ENCODE measurements around the gene CEP170B. TPM values are rescaled to one million over a fixed set of nuclear protein-coding genes. Genes with fewer than 3 reads are reported as not detected.

CEP170B gene
- total and polyA plus RNA-seq, 4 donors = 1.5 to 10.9 (median 6.7) TPM

DNA sequence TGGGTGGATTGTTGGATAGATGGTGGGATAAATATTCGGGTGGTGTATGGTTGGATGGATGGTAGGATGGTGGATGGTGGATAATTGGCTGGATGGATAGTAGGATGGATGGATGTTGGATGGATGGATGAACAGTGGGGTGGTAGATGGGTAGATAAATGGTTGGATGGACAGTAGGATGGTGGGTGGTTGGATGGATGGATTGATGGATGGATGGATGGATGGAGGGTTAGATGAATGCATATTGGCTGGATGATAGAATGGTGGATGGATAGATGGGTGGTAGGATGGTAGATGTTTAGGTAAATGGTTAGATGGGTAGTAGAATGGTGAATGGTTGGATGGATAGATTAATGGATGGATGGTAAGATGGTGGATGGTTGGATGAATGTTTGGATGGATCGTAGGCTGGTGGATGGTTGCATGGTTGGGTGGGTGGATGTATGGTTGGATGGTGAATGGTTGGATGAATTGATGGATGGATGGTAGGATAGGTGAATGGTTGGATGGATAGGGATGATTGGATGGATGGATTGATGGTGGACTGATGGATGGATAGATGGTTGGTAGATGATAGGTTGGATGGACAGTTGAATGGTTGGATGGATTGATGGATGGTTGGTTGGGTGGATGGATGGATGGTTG is 40.6 kb upstream of the CEP170B start:
- TF ChIP-seq FOXA1 (IDR thresholded peaks at IDR 0.05) (no peak), JUND (IDR thresholded peaks at IDR 0.05) (no peak), EGR1 (IDR thresholded peaks at IDR 0.05; ENCODE audit: low read depth in 2 of 2) (no peak), YY1 (IDR thresholded peaks at IDR 0.05) (no peak), GABPA (IDR thresholded peaks at IDR 0.05 in 1 of 2, conservative IDR thresholded peaks at IDR 0.05 in 1 of 2) (no peak), SP1 (IDR thresholded peaks at IDR 0.05) (no peak), FOXA2 (IDR thresholded peaks at IDR 0.05) (no peak), TAF1 (conservative IDR thresholded peaks at IDR 0.05) (no peak), RXRA (IDR thresholded peaks at IDR 0.05) (no peak), HNF4A (conservative IDR thresholded peaks at IDR 0.05) (no peak), HNF4G (IDR thresholded peaks at IDR 0.05) (no peak), NR2F2 (IDR thresholded peaks at IDR 0.05) (no peak), RAD21 (IDR thresholded peaks at IDR 0.05) (no peak)
- TF ChIP-seq, protein P1, sequence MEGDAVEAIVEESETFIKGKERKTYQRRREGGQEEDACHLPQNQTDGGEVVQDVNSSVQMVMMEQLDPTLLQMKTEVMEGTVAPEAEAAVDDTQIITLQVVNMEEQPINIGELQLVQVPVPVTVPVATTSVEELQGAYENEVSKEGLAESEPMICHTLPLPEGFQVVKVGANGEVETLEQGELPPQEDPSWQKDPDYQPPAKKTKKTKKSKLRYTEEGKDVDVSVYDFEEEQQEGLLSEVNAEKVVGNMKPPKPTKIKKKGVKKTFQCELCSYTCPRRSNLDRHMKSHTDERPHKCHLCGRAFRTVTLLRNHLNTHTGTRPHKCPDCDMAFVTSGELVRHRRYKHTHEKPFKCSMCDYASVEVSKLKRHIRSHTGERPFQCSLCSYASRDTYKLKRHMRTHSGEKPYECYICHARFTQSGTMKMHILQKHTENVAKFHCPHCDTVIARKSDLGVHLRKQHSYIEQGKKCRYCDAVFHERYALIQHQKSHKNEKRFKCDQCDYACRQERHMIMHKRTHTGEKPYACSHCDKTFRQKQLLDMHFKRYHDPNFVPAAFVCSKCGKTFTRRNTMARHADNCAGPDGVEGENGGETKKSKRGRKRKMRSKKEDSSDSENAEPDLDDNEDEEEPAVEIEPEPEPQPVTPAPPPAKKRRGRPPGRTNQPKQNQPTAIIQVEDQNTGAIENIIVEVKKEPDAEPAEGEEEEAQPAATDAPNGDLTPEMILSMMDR (IDR thresholded peaks at IDR 0.05; ENCODE audit: low read depth, low read length, missing input control) = no peak
- TF ChIP-seq, protein P2, sequence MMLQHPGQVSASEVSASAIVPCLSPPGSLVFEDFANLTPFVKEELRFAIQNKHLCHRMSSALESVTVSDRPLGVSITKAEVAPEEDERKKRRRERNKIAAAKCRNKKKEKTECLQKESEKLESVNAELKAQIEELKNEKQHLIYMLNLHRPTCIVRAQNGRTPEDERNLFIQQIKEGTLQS (IDR thresholded peaks at IDR 0.05) = no peak
- TF ChIP-seq, protein P3, sequence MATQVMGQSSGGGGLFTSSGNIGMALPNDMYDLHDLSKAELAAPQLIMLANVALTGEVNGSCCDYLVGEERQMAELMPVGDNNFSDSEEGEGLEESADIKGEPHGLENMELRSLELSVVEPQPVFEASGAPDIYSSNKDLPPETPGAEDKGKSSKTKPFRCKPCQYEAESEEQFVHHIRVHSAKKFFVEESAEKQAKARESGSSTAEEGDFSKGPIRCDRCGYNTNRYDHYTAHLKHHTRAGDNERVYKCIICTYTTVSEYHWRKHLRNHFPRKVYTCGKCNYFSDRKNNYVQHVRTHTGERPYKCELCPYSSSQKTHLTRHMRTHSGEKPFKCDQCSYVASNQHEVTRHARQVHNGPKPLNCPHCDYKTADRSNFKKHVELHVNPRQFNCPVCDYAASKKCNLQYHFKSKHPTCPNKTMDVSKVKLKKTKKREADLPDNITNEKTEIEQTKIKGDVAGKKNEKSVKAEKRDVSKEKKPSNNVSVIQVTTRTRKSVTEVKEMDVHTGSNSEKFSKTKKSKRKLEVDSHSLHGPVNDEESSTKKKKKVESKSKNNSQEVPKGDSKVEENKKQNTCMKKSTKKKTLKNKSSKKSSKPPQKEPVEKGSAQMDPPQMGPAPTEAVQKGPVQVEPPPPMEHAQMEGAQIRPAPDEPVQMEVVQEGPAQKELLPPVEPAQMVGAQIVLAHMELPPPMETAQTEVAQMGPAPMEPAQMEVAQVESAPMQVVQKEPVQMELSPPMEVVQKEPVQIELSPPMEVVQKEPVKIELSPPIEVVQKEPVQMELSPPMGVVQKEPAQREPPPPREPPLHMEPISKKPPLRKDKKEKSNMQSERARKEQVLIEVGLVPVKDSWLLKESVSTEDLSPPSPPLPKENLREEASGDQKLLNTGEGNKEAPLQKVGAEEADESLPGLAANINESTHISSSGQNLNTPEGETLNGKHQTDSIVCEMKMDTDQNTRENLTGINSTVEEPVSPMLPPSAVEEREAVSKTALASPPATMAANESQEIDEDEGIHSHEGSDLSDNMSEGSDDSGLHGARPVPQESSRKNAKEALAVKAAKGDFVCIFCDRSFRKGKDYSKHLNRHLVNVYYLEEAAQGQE (IDR thresholded peaks at IDR 0.05) = no peak
- TF ChIP-seq, protein P4, sequence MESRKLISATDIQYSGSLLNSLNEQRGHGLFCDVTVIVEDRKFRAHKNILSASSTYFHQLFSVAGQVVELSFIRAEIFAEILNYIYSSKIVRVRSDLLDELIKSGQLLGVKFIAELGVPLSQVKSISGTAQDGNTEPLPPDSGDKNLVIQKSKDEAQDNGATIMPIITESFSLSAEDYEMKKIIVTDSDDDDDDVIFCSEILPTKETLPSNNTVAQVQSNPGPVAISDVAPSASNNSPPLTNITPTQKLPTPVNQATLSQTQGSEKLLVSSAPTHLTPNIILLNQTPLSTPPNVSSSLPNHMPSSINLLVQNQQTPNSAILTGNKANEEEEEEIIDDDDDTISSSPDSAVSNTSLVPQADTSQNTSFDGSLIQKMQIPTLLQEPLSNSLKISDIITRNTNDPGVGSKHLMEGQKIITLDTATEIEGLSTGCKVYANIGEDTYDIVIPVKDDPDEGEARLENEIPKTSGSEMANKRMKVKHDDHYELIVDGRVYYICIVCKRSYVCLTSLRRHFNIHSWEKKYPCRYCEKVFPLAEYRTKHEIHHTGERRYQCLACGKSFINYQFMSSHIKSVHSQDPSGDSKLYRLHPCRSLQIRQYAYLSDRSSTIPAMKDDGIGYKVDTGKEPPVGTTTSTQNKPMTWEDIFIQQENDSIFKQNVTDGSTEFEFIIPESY (IDR thresholded peaks at IDR 0.05) = no peak
- TF ChIP-seq, protein P5, sequence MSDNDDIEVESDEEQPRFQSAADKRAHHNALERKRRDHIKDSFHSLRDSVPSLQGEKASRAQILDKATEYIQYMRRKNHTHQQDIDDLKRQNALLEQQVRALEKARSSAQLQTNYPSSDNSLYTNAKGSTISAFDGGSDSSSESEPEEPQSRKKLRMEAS (IDR thresholded peaks at IDR 0.05) = no peak

More for the DNA sequence above, 40.6 kb upstream of the CEP170B start:
- DNase-seq (ENCODE audit: low spot score) = no peak
- Histone ChIP-seq H3K36me3 (ENCODE audit: control insufficient read depth in 4 of 4, insufficient read depth in 3 of 4, low read depth in 1 of 4, low read length in 3 of 4) (no peaks in the 10 kb centered on the region), H3K4me3 (ENCODE audit: low read depth in 1 of 3, low read length in 3 of 3) (no peak overlapping the region), H3K9me3 (ENCODE audit: control insufficient read depth in 4 of 4, low read length in 3 of 4) (no peaks in the 10 kb centered on the region), H3K4me1 (ENCODE audit: control insufficient read depth in 4 of 4, insufficient read depth in 4 of 4, low read length in 3 of 4) (peaks cover 6 to 21% (median 13%) of the 10 kb centered on the region in 4 donors), H3K9ac (ENCODE audit: low read depth in 1 of 2, low read length in 2 of 2) (no peak overlapping the region), H3K27ac (ENCODE audit: low read depth in 1 of 2, low read length in 2 of 2) (no peak overlapping the region), H3K27me3 (ENCODE audit: control insufficient read depth in 4 of 4, insufficient read depth in 4 of 4, low read length in 3 of 4) (peaks cover 0 to 2% (median 0%) of the 10 kb centered on the region in 4 donors)
- 97% methylated on average over 2 of the region's 2 CpGs for WGBS
